ENCODE data around the gene GRAMD1B. TPM values are rescaled to one million over a fixed set of nuclear protein-coding genes. Genes with fewer than 3 reads are reported as not detected.

GRAMD1B gene
- polyA plus RNA-seq, 2 of the 4 experiments (the other 2 are of a cell fraction): 55.5 to 108 TPM

DNA sequence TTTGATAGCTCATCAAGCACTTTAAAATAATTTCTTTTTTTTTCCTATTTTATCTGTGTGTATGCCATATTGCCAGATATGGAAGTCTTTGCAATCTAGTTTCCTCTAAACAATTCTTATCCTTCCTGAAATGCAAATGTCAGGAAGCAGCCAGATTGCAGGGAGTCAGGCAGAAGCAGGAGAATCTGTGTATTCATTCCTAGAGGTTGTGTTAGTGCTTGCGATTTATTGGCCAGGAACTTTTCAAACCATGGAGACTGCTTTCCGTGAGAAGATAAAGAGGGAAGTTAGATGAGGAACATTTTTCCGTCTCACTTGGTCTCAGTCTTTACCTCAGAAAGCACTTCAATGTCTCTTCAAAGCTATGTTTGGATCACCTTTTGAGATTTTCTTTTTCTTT, 91.9 kb downstream of the GRAMD1B start:
- POLR2A ChIA-PET: no interaction called here
- 95% methylated on average over 3 of the region's 3 CpGs for WGBS (ENCODE audit: missing lambda C conversion rate)

DNA sequence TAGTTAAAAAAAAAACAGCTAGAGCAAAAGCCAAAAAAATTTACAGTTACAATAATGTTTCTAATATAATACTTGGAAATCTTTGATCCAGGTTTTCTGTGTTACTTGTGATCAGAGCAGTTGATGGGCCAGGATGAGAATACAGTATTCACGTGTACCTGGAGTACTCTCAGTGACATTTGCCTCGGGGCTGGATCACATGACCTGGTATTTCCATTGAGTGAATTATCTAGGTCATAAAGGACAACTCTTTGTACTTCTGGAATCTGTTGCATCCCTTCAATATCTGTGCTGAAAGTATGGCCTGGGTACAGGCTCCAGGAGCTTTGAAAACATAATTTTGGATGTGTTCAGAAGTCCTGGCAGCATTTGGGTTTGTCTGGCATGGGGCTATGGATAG, 93.5 kb downstream of the GRAMD1B start:
- Histone ChIP-seq H3K4me1 (peaks cover 10% of the 10 kb centered on the region), H3K4me3 (no peak overlapping the region), H3K9me3 (no peaks in the 10 kb centered on the region), H3K27ac (no peak overlapping the region), H3K4me2 (no peak overlapping the region)
- DNase-seq (ENCODE audit: low read depth in 1 of 2, low spot score in 1 of 2) (no peak), FAIRE-seq (no peak), ATAC-seq (no peak)
- WGBS (ENCODE audit: missing lambda C conversion rate): 67% methylated on average over 2 of the region's 2 CpGs
- TF ChIP-seq CTCF (IDR thresholded peaks at IDR 0.05) (no peak), HOXB13 (CRISPR knock-in tag; IDR thresholded peaks at IDR 0.05; ENCODE audit: low read depth) (no peak), HOXA7 (CRISPR knock-in tag; IDR thresholded peaks at IDR 0.05) (no peak), BHLHE40 (IDR thresholded peaks at IDR 0.05; ENCODE audit: low read depth, low read length) (no peak), RFX5 (IDR thresholded peaks at IDR 0.05) (no peak), CBX8 (IDR thresholded peaks at IDR 0.05) (no peak), TP53 (CRISPR knock-in tag; IDR thresholded peaks at IDR 0.05) (no peak), GATA3 (IDR thresholded peaks at IDR 0.05; ENCODE audit: borderline replicate concordance) (no peak), HDAC2 (IDR thresholded peaks at IDR 0.05) (no peak), ESRRA (IDR thresholded peaks at IDR 0.05; ENCODE audit: borderline replicate concordance, low read length) (no peak)
- ChIA-PET CTCF (interaction anchor here (1.0 kb wide), 1 partner anchor 26 kb away, joined by 5 read pairs; no protein-coding TSS in a partner anchor), POLR2A (no interaction called here)

More for the DNA sequence above, 91.9 kb downstream of the GRAMD1B start:
- Histone ChIP-seq H3K4me2 (no peak overlapping the region), H3K4me3 (no peak overlapping the region), H3K4me1 (peaks cover 20% of the 10 kb centered on the region), H3K27ac (no peak overlapping the region), H3K9me3 (no peaks in the 10 kb centered on the region)
- TF ChIP-seq JUNB (IDR thresholded peaks at IDR 0.05): no peak
- no peak for TF ChIP-seq NFE2L2 (conservative IDR thresholded peaks at IDR 0.05; ENCODE audit: low read length)
- TF ChIP-seq CEBPB (IDR thresholded peaks at IDR 0.05): no peak
- no peak for TF ChIP-seq POLR2A (IDR thresholded peaks at IDR 0.05; ENCODE audit: low read length)
- TF ChIP-seq EP300 (IDR thresholded peaks at IDR 0.05): no peak
- TF ChIP-seq, protein P1, sequence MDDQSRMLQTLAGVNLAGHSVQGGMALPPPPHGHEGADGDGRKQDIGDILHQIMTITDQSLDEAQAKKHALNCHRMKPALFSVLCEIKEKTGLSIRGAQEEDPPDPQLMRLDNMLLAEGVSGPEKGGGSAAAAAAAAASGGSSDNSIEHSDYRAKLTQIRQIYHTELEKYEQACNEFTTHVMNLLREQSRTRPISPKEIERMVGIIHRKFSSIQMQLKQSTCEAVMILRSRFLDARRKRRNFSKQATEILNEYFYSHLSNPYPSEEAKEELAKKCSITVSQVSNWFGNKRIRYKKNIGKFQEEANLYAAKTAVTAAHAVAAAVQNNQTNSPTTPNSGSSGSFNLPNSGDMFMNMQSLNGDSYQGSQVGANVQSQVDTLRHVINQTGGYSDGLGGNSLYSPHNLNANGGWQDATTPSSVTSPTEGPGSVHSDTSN (IDR thresholded peaks at IDR 0.05): no peak
- TF ChIP-seq, protein P2, sequence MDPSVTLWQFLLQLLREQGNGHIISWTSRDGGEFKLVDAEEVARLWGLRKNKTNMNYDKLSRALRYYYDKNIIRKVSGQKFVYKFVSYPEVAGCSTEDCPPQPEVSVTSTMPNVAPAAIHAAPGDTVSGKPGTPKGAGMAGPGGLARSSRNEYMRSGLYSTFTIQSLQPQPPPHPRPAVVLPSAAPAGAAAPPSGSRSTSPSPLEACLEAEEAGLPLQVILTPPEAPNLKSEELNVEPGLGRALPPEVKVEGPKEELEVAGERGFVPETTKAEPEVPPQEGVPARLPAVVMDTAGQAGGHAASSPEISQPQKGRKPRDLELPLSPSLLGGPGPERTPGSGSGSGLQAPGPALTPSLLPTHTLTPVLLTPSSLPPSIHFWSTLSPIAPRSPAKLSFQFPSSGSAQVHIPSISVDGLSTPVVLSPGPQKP (IDR thresholded peaks at IDR 0.05; ENCODE audit: low read depth, low read length): no peak
- TF ChIP-seq RNF2 (IDR thresholded peaks at IDR 0.05; ENCODE audit: borderline replicate concordance, low read depth): no peak
- no peak for TF ChIP-seq BHLHE40 (IDR thresholded peaks at IDR 0.05; ENCODE audit: low read depth, low read length)
- TF ChIP-seq CTCF (IDR thresholded peaks at IDR 0.05): no peak
- no peak for TF ChIP-seq ESRRA (IDR thresholded peaks at IDR 0.05; ENCODE audit: borderline replicate concordance, low read length)
- no peak for TF ChIP-seq RARB (CRISPR knock-in tag; IDR thresholded peaks at IDR 0.05)
- no peak for TF ChIP-seq CBX2 (IDR thresholded peaks at IDR 0.05; ENCODE audit: borderline replicate concordance, low read depth)
- TF ChIP-seq FOSB (CRISPR knock-in tag; IDR thresholded peaks at IDR 0.05): no peak
- no peak for TF ChIP-seq JUN (IDR thresholded peaks at IDR 0.05)
- FAIRE-seq (no peak), DNase-seq (ENCODE audit: low read depth in 1 of 2, low spot score in 1 of 2) (no peak), ATAC-seq (no peak)
- CTCF ChIA-PET: interaction anchor here (0.6 to 2.2 kb wide), 2 partner anchors 11 to 55 kb away, joined by 3 to 8 read pairs; no protein-coding TSS in a partner anchor
